HCT116 (cell line): ENCODE results near the gene AMACR. TPM values are rescaled to one million over a fixed set of nuclear protein-coding genes. Genes with fewer than 3 reads are reported as not detected.

Experiments
- ATAC-seq: fragments of 200-7000 bp; cut with Tn5 transposase; 2 replicates; pipeline ENCODE4 v1.9.1; 2020; ENCODE audit warnings: mild to moderate bottlenecking, moderate library complexity
- BruUV-seq: library from RNA; stranded (reverse); fragments of 400-500 nt; replicated peaks from 2 replicates; lab custom pipeline; 2021; lab: Mats Ljungman, UMichigan
- CTCF ChIA-PET: fragments of 300-600 bp; sonication (Branson Sonifier 250); formaldehyde crosslinking; loops from one replicate; lab custom pipeline; 2021; ENCODE audit warnings: antibody characterized with exemption; lab: Charles Lee
- POLR2A ChIA-PET: fragments of 300-600, 350-600 bp; sonication (Branson Sonifier 250); formaldehyde crosslinking; loops from one replicate; lab custom pipeline; 2021; ENCODE audit warnings: antibody characterized with exemption; lab: Charles Lee
- RAD21 ChIA-PET, 2 experiments: fragments of 300-600 bp; sonication (Branson Sonifier 250); formaldehyde crosslinking; loops; one replicate each; lab custom pipeline; 2023; ENCODE audit warnings: low total read pairs in 2 of 2; ENCODE audit not compliant: uncharacterized antibody in 2 of 2, unreplicated experiment in 2 of 2, low non-redundant PET in 1 of 2; lab: Charles Lee
- DNase-seq: peaks from one replicate; pipeline ENCODE4 v3.0.0-alpha.2; 2010; ENCODE audit warnings: low read depth, low spot score
- H2AFZ ChIP-seq: fragments of 200-600 bp; shearing (Covaris generic), sonication (generic); 2 replicates; pipeline ENCODE4 v1.6.1; 2017; ENCODE audit warnings: low read depth, mixed run types, mixed read lengths, antibody characterized with exemption, low read length; ENCODE audit not compliant: poor library complexity, severe bottlenecking
- H3K27ac ChIP-seq: 2 replicates; pipeline ENCODE4 v1.5.1; 2012; ENCODE audit warnings: low read depth, low read length
- H3K27me3 ChIP-seq: fragments of 200-600 bp; sonication (generic); 2 replicates; pipeline ENCODE4 v1.6.1; 2016; ENCODE audit warnings: mixed run types, low read length, mixed read lengths; ENCODE audit not compliant: insufficient read depth
- H3K36me3 ChIP-seq, 2 experiments: fragments of 200-500 bp in 1 of 2; fragments of 200-600 bp in 1 of 2; sonication (Bioruptor generic) in 1 of 2; sonication (generic) in 1 of 2; 2 replicates each; pipeline versions ENCODE4 v1.5.1 to v1.6.1; 2014 to 2016; ENCODE audit warnings: low read length in 2 of 2, inconsistent platforms in 1 of 2, mixed read lengths in 1 of 2, mixed run types in 1 of 2; ENCODE audit not compliant: insufficient read depth in 2 of 2, control insufficient read depth in 1 of 2
- H3K4me1 ChIP-seq, 2 experiments: fragments of 200-600 bp in 1 of 2; sonication (generic) in 1 of 2; 2 replicates each; pipeline versions ENCODE4 v1.5.1 to v1.6.1; 2012 to 2017; ENCODE audit warnings: low read length in 2 of 2, inconsistent platforms in 1 of 2, mild to moderate bottlenecking in 1 of 2, mixed read lengths in 1 of 2, mixed run types in 1 of 2, moderate library complexity in 1 of 2; ENCODE audit not compliant: insufficient read depth in 2 of 2, control insufficient read depth in 1 of 2
- H3K4me2 ChIP-seq: fragments of 200-600 bp; sonication (generic); 2 replicates; pipeline ENCODE4 v1.6.1; 2017; ENCODE audit warnings: mixed run types, low read length, mixed read lengths
- H3K4me3 ChIP-seq, 2 experiments: fragments of 200-600 bp in 1 of 2; sonication (generic) in 1 of 2; replicated peaks in 1 of 2; 2 replicates each; pipeline ENCODE4 v1.5.1; 2011 to 2016; ENCODE audit warnings: low read length in 2 of 2, control low read depth in 1 of 2, low read depth in 1 of 2, mild to moderate bottlenecking in 1 of 2, mixed read lengths in 1 of 2, mixed run types in 1 of 2
- H3K79me2 ChIP-seq: fragments of 200-600 bp; sonication (generic); 2 replicates; pipeline ENCODE4 v1.6.1; 2017; ENCODE audit warnings: mild to moderate bottlenecking, mixed run types, low read length, moderate library complexity, mixed read lengths; ENCODE audit not compliant: insufficient read depth
- H3K9ac ChIP-seq: fragments of 200-600 bp; sonication (generic); 2 replicates; pipeline ENCODE4 v1.6.1; 2016; ENCODE audit warnings: low read length, mixed read lengths
- H3K9me2 ChIP-seq: fragments of 200-600 bp; sonication (generic), shearing (Covaris generic); 2 replicates; pipeline ENCODE4 v1.6.1; 2017; ENCODE audit warnings: mixed run types, mild to moderate bottlenecking, moderate library complexity; ENCODE audit not compliant: insufficient read depth
- H3K9me3 ChIP-seq, 2 experiments: fragments of 200-500 bp in 1 of 2; fragments of 200-600 bp in 1 of 2; sonication (Bioruptor generic) in 1 of 2; sonication (generic) in 1 of 2; 2 replicates each; pipeline ENCODE4 v1.6.1; 2014 to 2017; ENCODE audit warnings: low read length in 2 of 2, mixed read lengths in 2 of 2, inconsistent platforms in 1 of 2, low read depth in 1 of 2, mild to moderate bottlenecking in 1 of 2, mixed run types in 1 of 2, moderate library complexity in 1 of 2; ENCODE audit not compliant: control insufficient read depth in 1 of 2, insufficient read depth in 1 of 2
- H4K20me1 ChIP-seq: fragments of 200-600 bp; sonication (generic), shearing (Covaris generic); 2 replicates; pipeline ENCODE4 v1.6.1; 2017; ENCODE audit warnings: mixed run types, mild to moderate bottlenecking, moderate library complexity; ENCODE audit not compliant: insufficient read depth
- ELF1 ChIP-seq: IDR thresholded peaks from 2 replicates; pipeline ENCODE4 v1.6.1; 2012; ENCODE audit warnings: low read depth, borderline replicate concordance
- EZH2phosphoT487 ChIP-seq: fragments of 200-600 bp; IDR thresholded peaks from 2 replicates; pipeline ENCODE4 v1.6.1; 2018; ENCODE audit warnings: antibody characterized with exemption, borderline replicate concordance
- FOSL1 ChIP-seq: IDR thresholded peaks from 2 replicates; pipeline ENCODE4 v1.6.1; 2012; ENCODE audit warnings: low read depth
- JUND ChIP-seq: IDR thresholded peaks from 2 replicates; pipeline ENCODE4 v1.6.1; 2012
- POLR2A ChIP-seq: IDR thresholded peaks from 2 replicates; pipeline ENCODE4 v1.7.0; 2011; ENCODE audit warnings: borderline replicate concordance; ENCODE audit not compliant: insufficient read depth, insufficient read length; ENCODE audit errors: extremely low read depth
- POLR2AphosphoS5 ChIP-seq: IDR thresholded peaks from 2 replicates; pipeline ENCODE4 v1.6.1; 2011; ENCODE audit warnings: mild to moderate bottlenecking, low read depth, low read length, moderate library complexity
- RAD21 ChIP-seq: IDR thresholded peaks from 2 replicates; pipeline ENCODE4 v1.6.1; 2012; ENCODE audit warnings: low read depth, mild to moderate bottlenecking
- SIN3A ChIP-seq: IDR thresholded peaks from 2 replicates; pipeline ENCODE4 v1.6.1; 2012; ENCODE audit warnings: low read depth
- SP1 ChIP-seq: IDR thresholded peaks from 2 replicates; pipeline ENCODE4 v1.6.1; 2012; ENCODE audit warnings: low read depth
- TCF7L2 ChIP-seq: IDR thresholded peaks from 2 replicates; pipeline ENCODE4 v1.7.0; 2011; ENCODE audit warnings: borderline replicate concordance, inconsistent platforms; ENCODE audit not compliant: insufficient read depth, insufficient read length; ENCODE audit errors: extremely low read depth
- YY1 ChIP-seq: IDR thresholded peaks from 2 replicates; pipeline ENCODE4 v1.6.1; 2011; ENCODE audit warnings: low read length, low read depth, moderate library complexity, mild to moderate bottlenecking; ENCODE audit not compliant: insufficient replicate concordance; ENCODE audit errors: extremely low read depth
- ZFX ChIP-seq: fragments of 450-650 bp; IDR thresholded peaks from 2 replicates; pipeline ENCODE4 v1.6.1; 2017
- intact Hi-C: fragments of 100-400 bp; cut with micrococcal nuclease; formaldehyde crosslinking; loops from 2 replicates; pipeline ENCODE4 v1.10.0; 2022
- total RNA-seq: library from RNA; stranded (reverse); gene quantifications from one replicate; pipeline ENCODE4 v1.2.1, GENCODE V29; 2021; ENCODE audit not compliant: unreplicated experiment
- TF ChIP-seq, protein P1 (sequence below), 3 experiments: fragments of 200-600 bp in 1 of 3; sonication (generic) in 1 of 3; IDR thresholded peaks in 2 of 3; conservative IDR thresholded peaks in 1 of 3; 2 replicates each; pipeline ENCODE4 v1.5.1; 2012 to 2017; ENCODE audit warnings: low read depth in 2 of 3, low read length in 2 of 3, antibody characterized with exemption in 1 of 3, borderline replicate concordance in 1 of 3, control low read depth in 1 of 3, mild to moderate bottlenecking in 1 of 3, mixed read lengths in 1 of 3, mixed run types in 1 of 3, moderate library complexity in 1 of 3; ENCODE audit not compliant: insufficient read depth in 1 of 3
- TF ChIP-seq, protein P2 (sequence below): IDR thresholded peaks from 2 replicates; pipeline ENCODE4 v1.6.1; 2012; ENCODE audit warnings: low read depth
- TF ChIP-seq, protein P3 (sequence below): IDR thresholded peaks from 2 replicates; pipeline ENCODE4 v1.6.1; 2012

The AMACR gene
- total RNA-seq, 1 experiment from 2014 or later = 4.3 TPM

DNA sequence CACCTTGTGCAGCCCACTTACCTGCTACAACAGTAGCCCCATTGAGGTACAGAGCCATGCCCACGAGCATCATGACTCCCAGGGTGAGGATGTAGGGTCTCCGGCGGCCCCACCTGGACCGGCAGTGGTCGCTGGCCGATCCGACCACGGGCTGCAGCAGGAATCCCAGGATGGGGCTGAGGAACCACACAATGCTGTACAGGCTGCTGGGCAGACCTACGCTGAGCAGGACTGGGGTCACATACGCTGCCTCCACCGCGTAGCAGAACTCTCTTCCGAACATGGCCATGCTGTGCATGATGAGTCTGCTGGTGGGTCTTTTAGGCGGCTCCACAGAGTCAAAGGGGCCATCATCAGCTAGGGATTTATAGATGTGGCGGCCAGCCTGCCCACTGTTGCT is 23.7 kb downstream of the AMACR start:
- CTCF ChIA-PET = no interaction called here
- no peaks in the 10 kb centered on the region for H3K79me2 ChIP-seq
- POLR2A ChIA-PET = no interaction called here
- TF ChIP-seq SIN3A (no peak), RAD21 (no peak), ZFX (no peak), EZH2phosphoT487 (no peak), JUND (no peak), ELF1 (no peak), POLR2A (no peak), TCF7L2 (no peak), POLR2AphosphoS5 (no peak), YY1 (no peak), FOSL1 (no peak), SP1 (no peak)
- TF ChIP-seq, protein P1, sequence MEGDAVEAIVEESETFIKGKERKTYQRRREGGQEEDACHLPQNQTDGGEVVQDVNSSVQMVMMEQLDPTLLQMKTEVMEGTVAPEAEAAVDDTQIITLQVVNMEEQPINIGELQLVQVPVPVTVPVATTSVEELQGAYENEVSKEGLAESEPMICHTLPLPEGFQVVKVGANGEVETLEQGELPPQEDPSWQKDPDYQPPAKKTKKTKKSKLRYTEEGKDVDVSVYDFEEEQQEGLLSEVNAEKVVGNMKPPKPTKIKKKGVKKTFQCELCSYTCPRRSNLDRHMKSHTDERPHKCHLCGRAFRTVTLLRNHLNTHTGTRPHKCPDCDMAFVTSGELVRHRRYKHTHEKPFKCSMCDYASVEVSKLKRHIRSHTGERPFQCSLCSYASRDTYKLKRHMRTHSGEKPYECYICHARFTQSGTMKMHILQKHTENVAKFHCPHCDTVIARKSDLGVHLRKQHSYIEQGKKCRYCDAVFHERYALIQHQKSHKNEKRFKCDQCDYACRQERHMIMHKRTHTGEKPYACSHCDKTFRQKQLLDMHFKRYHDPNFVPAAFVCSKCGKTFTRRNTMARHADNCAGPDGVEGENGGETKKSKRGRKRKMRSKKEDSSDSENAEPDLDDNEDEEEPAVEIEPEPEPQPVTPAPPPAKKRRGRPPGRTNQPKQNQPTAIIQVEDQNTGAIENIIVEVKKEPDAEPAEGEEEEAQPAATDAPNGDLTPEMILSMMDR (IDR thresholded peaks at IDR 0.05 in 2 of 3, conservative IDR thresholded peaks at IDR 0.05 in 1 of 3; ENCODE audit: borderline replicate concordance in 1 of 3, insufficient read depth in 1 of 3, low read depth in 2 of 3, low read length in 2 of 3) = no peak
- TF ChIP-seq, protein P2, sequence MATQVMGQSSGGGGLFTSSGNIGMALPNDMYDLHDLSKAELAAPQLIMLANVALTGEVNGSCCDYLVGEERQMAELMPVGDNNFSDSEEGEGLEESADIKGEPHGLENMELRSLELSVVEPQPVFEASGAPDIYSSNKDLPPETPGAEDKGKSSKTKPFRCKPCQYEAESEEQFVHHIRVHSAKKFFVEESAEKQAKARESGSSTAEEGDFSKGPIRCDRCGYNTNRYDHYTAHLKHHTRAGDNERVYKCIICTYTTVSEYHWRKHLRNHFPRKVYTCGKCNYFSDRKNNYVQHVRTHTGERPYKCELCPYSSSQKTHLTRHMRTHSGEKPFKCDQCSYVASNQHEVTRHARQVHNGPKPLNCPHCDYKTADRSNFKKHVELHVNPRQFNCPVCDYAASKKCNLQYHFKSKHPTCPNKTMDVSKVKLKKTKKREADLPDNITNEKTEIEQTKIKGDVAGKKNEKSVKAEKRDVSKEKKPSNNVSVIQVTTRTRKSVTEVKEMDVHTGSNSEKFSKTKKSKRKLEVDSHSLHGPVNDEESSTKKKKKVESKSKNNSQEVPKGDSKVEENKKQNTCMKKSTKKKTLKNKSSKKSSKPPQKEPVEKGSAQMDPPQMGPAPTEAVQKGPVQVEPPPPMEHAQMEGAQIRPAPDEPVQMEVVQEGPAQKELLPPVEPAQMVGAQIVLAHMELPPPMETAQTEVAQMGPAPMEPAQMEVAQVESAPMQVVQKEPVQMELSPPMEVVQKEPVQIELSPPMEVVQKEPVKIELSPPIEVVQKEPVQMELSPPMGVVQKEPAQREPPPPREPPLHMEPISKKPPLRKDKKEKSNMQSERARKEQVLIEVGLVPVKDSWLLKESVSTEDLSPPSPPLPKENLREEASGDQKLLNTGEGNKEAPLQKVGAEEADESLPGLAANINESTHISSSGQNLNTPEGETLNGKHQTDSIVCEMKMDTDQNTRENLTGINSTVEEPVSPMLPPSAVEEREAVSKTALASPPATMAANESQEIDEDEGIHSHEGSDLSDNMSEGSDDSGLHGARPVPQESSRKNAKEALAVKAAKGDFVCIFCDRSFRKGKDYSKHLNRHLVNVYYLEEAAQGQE = no peak
- TF ChIP-seq, protein P3, sequence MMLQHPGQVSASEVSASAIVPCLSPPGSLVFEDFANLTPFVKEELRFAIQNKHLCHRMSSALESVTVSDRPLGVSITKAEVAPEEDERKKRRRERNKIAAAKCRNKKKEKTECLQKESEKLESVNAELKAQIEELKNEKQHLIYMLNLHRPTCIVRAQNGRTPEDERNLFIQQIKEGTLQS = no peak
- TF ChIP-seq, all 23 proteins: peak for 0
- DNase-seq (no peak), ATAC-seq (no peak)
- Histone ChIP-seq H3K4me3 (no peak overlapping the region), H4K20me1 (no peaks in the 10 kb centered on the region), H3K9me2 (no peaks in the 10 kb centered on the region), H3K27me3 (no peaks in the 10 kb centered on the region), H3K9ac (no peak overlapping the region), H3K27ac (no peak overlapping the region), H3K9me3 (no peaks in the 10 kb centered on the region), H2AFZ (no peak overlapping the region), H3K36me3 (peaks cover 0 to 5% of the 10 kb centered on the region in 2 experiments; a peak in 1 of 4 replicates), H3K4me1 (no peaks in the 10 kb centered on the region), H3K4me2 (no peak overlapping the region)
- RAD21 ChIA-PET = no interaction called here
- intact Hi-C loops = no loop called here
- no TSS peak for BruUV-seq
